DMS79 (cell line): ENCODE data around the gene UPK2.

Experiments used
- DNase-seq: peaks from one replicate; lab custom pipeline; 2025; lab: John Stamatoyannopoulos, UW

Gene UPK2

GRCh38 chr11:118917481-118918127 lies 38.5 kb upstream of the UPK2 start:
- peak; percentile 75 for DNase-seq

GRCh38 chr11:118918128-118918685 lies 37.9 kb upstream of the UPK2 start:
- peak; percentile 89 for DNase-seq

GRCh38 chr11:118918686-118919280 lies 37.3 kb upstream of the UPK2 start:
- DNase-seq, result no peak

GRCh38 chr11:118921121-118921928 lies 34.8 kb upstream of the UPK2 start:
- no peak for DNase-seq

GRCh38 chr11:118921929-118922744 lies 34.0 kb upstream of the UPK2 start:
- DNase-seq, result no peak

- no peak for DNase-seq
Measured at GRCh38 chr11:118922745-118923627, 33.1 kb upstream of the UPK2 start.

GRCh38 chr11:118923721-118924587 lies 32.1 kb upstream of the UPK2 start:
- DNase-seq, result no peak

GRCh38 chr11:118924591-118925585 lies 31.2 kb upstream of the UPK2 start:
- peak; percentile 51 for DNase-seq

GRCh38 chr11:118927554-118928100 lies 28.5 kb upstream of the UPK2 start:
- no peak for DNase-seq

- DNase-seq, result peak; percentile 94
Measured at GRCh38 chr11:118928101-118928869, 27.8 kb upstream of the UPK2 start.

- peak; percentile 67 for DNase-seq
Measured at GRCh38 chr11:118928870-118929500, 27.1 kb upstream of the UPK2 start.

GRCh38 chr11:118929501-118930093 lies 26.5 kb upstream of the UPK2 start:
- peak; percentile 91 for DNase-seq

- peak; percentile 98 for DNase-seq
Measured at GRCh38 chr11:118930094-118930712, 25.9 kb upstream of the UPK2 start.

- no peak for DNase-seq
Measured at GRCh38 chr11:118931571-118931970, 24.5 kb upstream of the UPK2 start.

GRCh38 chr11:118933486-118933885 lies 22.6 kb upstream of the UPK2 start:
- no peak for DNase-seq

GRCh38 chr11:118935376-118935775 lies 20.7 kb upstream of the UPK2 start:
- no peak for DNase-seq
